T-helper 17 cell (primary cell): ENCODE data around the gene PTPN2. TPM values are rescaled to one million over a fixed set of nuclear protein-coding genes. Genes with fewer than 3 reads are reported as not detected.

Experiments
- ATAC-seq: fragments of 150-1000 bp; cut with Tn5 transposase; 2 replicates; pipeline ENCODE4 v1.10.0; 2021; ENCODE audit warnings: mild to moderate bottlenecking, moderate library complexity
- DNase-seq, 3 donors: peaks; one replicate each; pipeline versions ENCODE4 v3.0.0 to v3.0.0-alpha.2; 2020 to 2021
- H3K9me3 ChIP-seq: one replicate; pipeline ENCODE4 v1.7.0; 2013; ENCODE audit warnings: low read length, mild to moderate bottlenecking; ENCODE audit not compliant: control insufficient read depth, poor library complexity, severe bottlenecking
- H3K27ac Mint-ChIP-seq: one replicate; pipeline ENCODE4 v1.8.0; 2022; ENCODE audit warnings: mild to moderate bottlenecking, moderate library complexity, mixed read lengths
- H3K27me3 Mint-ChIP-seq: one replicate; pipeline ENCODE4 v1.8.0; 2022; ENCODE audit warnings: mixed read lengths
- H3K36me3 Mint-ChIP-seq: one replicate; pipeline ENCODE4 v1.8.0; 2022; ENCODE audit warnings: low read depth, mixed read lengths
- H3K4me1 Mint-ChIP-seq: one replicate; pipeline ENCODE4 v1.8.0; 2022; ENCODE audit warnings: mild to moderate bottlenecking, mixed read lengths
- H3K4me3 Mint-ChIP-seq: one replicate; pipeline ENCODE4 v1.8.0; 2022; ENCODE audit warnings: mild to moderate bottlenecking, moderate library complexity, mixed read lengths
- total RNA-seq, 4 donors: library from RNA in 2 of 4; stranded (reverse) in 2 of 4; gene quantifications; one replicate each; pipeline ENCODE4 v1.2.3 and lab custom pipeline; 2022 to 2026

PTPN2 gene
- total RNA-seq, 2 donors from 2014 or later, result 72.8 to 74.8 TPM

DNA sequence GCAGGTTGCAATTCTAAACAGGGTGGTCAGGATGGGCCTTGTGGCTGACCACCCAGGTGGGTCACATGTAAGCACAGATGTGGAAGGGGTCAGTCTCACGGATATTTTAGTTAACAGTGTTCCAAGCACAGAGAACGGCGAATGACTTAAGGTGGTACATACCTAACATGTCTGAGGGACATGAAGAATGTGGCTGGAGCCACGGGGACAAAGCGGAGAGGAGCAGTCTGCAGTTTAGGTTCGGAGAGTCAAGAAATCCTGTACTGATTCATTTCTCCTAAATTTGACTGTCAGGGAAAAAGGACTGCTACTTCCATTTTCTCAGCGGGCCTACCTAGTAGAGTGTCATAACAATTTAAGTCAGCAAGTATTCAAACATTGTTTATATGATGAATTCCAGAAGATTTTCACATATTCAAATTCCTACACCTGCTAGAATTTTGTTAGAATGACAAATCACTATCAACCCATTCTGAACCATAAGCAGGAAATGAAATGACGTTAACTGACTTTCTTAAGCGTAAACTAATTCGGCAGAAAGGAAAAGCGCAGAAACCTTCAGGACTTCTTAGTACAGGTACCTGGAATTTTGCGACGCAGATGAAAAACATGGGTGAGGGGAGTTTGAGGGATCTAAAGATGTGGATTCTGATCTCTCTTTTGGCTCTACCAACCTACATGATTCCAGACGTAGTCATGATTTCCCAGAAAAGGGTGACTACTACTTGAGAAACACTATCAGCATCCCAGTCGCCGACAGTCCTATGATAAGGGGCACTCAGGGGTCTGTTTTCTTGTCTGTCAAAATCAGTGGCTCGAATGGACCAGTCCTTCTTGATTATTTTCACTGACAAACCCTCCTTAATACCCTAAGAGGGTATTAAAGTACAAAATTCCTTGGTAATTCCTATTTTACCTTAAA, 41.3 kb downstream of the PTPN2 start:
- H3K9me3 ChIP-seq, result no peaks in the 10 kb centered on the region
- H3K4me3 Mint-ChIP-seq, result peak overlapping the region; percentile 45
- no peak for DNase-seq
- no peak for ATAC-seq
- H3K4me1 Mint-ChIP-seq, result peaks cover 70% of the 10 kb centered on the region
- H3K36me3 Mint-ChIP-seq, result peaks cover 6% of the 10 kb centered on the region
- H3K27me3 Mint-ChIP-seq, result no peaks in the 10 kb centered on the region
- H3K27ac Mint-ChIP-seq, result peak overlapping the region; percentile 88

GRCh38 chr18:12841070-12841469, 43.0 kb downstream of the PTPN2 start:
- no peaks in the 10 kb centered on the region for H3K9me3 ChIP-seq
- DNase-seq, result no peak
- peak overlapping the region; percentile 67 for H3K4me3 Mint-ChIP-seq

DNA sequence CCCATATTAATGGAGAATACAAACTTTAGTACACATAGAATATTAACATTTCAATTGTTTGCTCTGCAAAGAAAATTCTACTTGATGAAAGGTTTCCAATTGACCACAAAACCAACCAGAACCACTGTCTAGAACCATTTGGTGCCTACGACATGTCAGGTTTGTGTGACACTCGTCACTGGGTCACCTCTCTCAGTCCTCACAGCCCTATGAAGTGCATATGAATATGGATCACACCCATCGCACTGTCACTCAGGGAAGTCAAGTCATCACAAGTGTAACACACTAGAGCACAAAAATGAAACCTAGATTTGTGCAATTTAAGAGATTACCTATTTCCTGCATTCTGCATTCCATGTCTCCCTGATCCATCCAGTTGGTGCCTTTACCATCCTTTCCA, 43.7 kb downstream of the PTPN2 start:
- DNase-seq, result no peak
- peak overlapping the region; percentile 88 for H3K27ac Mint-ChIP-seq
- peaks cover 6% of the 10 kb centered on the region for H3K36me3 Mint-ChIP-seq
- no peaks in the 10 kb centered on the region for H3K27me3 Mint-ChIP-seq
- peaks cover 66% of the 10 kb centered on the region for H3K4me1 Mint-ChIP-seq
- peak; percentile 22 for ATAC-seq
- H3K4me3 Mint-ChIP-seq, result peak overlapping the region; percentile 67
- H3K9me3 ChIP-seq, result no peaks in the 10 kb centered on the region

More at GRCh38 chr18:12841070-12841469, 43.0 kb downstream of the PTPN2 start:
- no peak for ATAC-seq
- H3K27ac Mint-ChIP-seq, result peak overlapping the region; percentile 88
- H3K27me3 Mint-ChIP-seq, result no peaks in the 10 kb centered on the region
- peaks cover 6% of the 10 kb centered on the region for H3K36me3 Mint-ChIP-seq
- peaks cover 67% of the 10 kb centered on the region for H3K4me1 Mint-ChIP-seq

DNA sequence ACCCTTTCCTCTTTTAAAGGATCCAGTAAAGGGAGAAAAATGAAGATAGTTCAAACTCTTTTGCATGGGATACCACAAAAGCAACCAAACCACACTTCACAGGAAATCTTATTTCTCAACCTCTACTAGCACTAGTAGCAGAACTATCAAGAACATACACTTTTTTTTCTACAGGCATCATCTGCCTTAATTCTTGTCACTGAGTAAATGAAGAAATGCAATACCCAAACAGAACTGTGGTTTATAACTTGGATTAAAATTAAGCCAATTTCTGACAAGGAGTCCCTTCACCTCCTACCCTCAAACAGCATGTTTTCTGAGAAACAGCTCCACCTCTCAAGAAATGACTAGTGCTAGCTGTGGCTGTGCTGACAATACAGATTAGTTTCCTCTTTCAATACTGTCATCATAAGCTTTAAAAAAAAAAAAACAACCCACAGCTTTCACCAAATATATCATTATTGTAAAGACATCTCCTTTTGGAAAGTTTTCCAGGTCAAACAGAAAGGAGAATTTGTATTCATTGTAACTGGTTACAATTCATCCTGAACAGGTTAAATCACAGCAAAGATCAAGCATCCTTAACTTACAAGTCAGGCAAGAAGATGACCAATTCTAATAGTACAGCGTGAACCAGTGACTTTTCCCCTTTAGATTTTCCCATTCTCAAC, 44.4 kb downstream of the PTPN2 start:
- Mint-ChIP-seq H3K4me3 (peak overlapping the region; percentile 67), H3K27me3 (no peaks in the 10 kb centered on the region), H3K27ac (peak overlapping the region; percentile 88), H3K4me1 (peaks cover 59% of the 10 kb centered on the region), H3K36me3 (peaks cover 7% of the 10 kb centered on the region)
- H3K9me3 ChIP-seq, result no peaks in the 10 kb centered on the region
- DNase-seq (no peak), ATAC-seq (peak; percentile 79)

GRCh38 chr18:12839057-12839525, 44.9 kb downstream of the PTPN2 start:
- ATAC-seq (peak; percentile 63), DNase-seq (no peak)
- Mint-ChIP-seq H3K4me1 (peaks cover 54% of the 10 kb centered on the region), H3K4me3 (peak overlapping the region; percentile 67), H3K36me3 (peaks cover 9% of the 10 kb centered on the region), H3K27ac (peak overlapping the region; percentile 88), H3K27me3 (no peaks in the 10 kb centered on the region)
- no peaks in the 10 kb centered on the region for H3K9me3 ChIP-seq

DNA sequence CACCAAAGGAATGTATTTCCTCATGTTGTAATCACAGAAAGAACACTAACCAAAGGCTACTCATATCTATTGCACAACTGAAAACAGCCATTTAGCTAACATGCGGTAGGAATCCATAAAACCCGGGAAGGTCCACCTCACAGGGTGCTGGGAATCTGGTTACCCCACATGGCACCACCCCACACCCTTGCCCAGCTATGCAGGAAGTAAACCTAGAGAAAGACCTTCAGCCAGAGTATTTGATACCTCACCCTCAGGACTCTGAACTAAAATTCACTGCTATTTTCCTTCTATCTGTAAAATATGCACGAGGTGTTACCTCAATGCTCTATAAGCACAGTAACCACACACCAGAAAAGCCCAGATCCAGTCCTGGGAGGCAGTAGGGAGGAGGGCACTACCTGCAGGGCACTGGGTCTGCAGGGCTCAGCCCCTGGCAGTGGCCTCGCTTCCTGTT, 45.8 kb downstream of the PTPN2 start:
- Mint-ChIP-seq H3K27ac (peak overlapping the region; percentile 88), H3K4me3 (peak overlapping the region; percentile 85), H3K27me3 (no peaks in the 10 kb centered on the region), H3K36me3 (peaks cover 12% of the 10 kb centered on the region), H3K4me1 (peaks cover 53% of the 10 kb centered on the region)
- DNase-seq (no peak), ATAC-seq (no peak)
- no peaks in the 10 kb centered on the region for H3K9me3 ChIP-seq

DNA sequence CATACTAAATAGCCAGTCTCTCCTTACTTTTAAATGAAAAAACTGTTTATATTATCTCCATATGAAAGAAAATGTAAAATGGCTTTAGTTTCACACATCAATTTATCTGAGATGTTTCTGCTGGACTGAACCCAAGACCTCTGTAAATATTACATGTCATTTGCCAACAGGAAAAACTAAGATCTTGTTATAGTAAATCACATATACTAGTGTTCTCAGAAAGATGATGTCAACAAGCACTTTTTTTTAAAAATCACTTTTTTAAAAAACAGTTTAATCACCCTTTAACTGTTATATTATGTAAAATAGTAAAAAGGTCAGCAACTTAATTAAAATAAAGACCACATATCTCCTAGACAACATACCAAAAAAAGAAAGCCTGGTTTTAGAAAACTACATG, 46.3 kb downstream of the PTPN2 start:
- Mint-ChIP-seq H3K27ac (peak overlapping the region; percentile 88), H3K4me1 (peaks cover 52% of the 10 kb centered on the region), H3K27me3 (no peaks in the 10 kb centered on the region), H3K36me3 (peaks cover 14% of the 10 kb centered on the region), H3K4me3 (peak overlapping the region; percentile 85)
- DNase-seq (no peak), ATAC-seq (no peak)
- H3K9me3 ChIP-seq, result no peaks in the 10 kb centered on the region

- DNase-seq (no peak), ATAC-seq (no peak)
- Mint-ChIP-seq H3K27me3 (no peaks in the 10 kb centered on the region), H3K27ac (peak overlapping the region; percentile 74), H3K4me3 (no peak overlapping the region), H3K4me1 (peaks cover 47% of the 10 kb centered on the region), H3K36me3 (peaks cover 13% of the 10 kb centered on the region)
- H3K9me3 ChIP-seq, result no peaks in the 10 kb centered on the region
Observed at GRCh38 chr18:12836551-12836950, 47.5 kb downstream of the PTPN2 start.

DNA sequence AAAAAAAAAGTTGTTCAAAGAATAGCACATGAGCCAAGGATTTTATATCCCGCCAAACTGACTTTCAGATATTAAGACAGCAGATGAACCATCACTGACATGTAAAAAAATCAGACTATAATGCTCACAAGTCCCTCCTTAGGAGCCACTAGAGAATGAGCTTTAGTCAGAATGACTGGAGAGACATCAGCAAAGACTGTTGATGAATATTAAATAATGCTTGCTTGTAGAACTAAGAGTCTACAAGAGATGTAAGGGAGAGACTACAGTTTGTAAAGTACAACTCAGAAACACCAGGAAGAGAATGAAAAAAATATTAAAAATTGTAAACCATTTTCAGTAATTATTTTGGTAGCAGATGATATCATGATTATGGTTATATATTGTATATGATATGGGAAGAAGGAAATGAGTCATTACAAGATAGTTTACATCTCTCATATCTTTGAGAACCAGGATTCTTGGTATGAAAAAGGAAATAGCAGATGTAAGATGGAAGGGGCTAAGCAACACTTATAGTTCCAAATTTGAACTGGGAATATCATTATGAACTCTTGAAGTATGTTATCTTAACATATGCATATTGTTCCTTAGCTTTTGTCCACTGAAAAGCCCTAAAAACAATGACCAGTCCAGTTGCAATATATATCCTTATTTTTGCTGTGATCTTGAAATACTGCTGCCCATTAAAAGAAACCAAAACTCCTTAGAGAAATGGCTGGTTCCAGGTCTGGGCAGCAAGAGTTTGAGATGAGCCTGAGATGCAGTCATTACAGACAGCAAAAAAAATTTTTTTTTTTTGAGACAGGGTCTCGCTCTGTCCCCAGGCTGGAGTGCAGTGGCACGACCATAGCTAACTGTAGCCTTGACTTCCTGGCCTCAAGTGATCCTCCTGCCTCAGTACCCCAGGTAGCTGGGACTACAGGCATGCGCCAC, 55.7 kb downstream of the PTPN2 start:
- no peak for ATAC-seq
- DNase-seq, result no peak
- H3K9me3 ChIP-seq, result peaks cover 2% of the 10 kb centered on the region
- H3K4me3 Mint-ChIP-seq, result no peak overlapping the region
- H3K27ac Mint-ChIP-seq, result no peak overlapping the region
- no peaks in the 10 kb centered on the region for H3K27me3 Mint-ChIP-seq
- peaks cover 8% of the 10 kb centered on the region for H3K4me1 Mint-ChIP-seq
- H3K36me3 Mint-ChIP-seq, result peaks cover 12% of the 10 kb centered on the region

GRCh38 chr18:12827588-12827987, 56.4 kb downstream of the PTPN2 start:
- Mint-ChIP-seq H3K27me3 (no peaks in the 10 kb centered on the region), H3K4me1 (peaks cover 5% of the 10 kb centered on the region), H3K36me3 (peaks cover 9% of the 10 kb centered on the region), H3K27ac (no peak overlapping the region), H3K4me3 (peak overlapping the region; percentile 13)
- no peak for DNase-seq
- no peak for ATAC-seq
- H3K9me3 ChIP-seq, result peaks cover 2% of the 10 kb centered on the region

GRCh38 chr18:12825230-12825629, 58.8 kb downstream of the PTPN2 start:
- H3K4me3 Mint-ChIP-seq, result no peak overlapping the region
- ATAC-seq (no peak), DNase-seq (no peak)
- no peak overlapping the region for H3K27ac Mint-ChIP-seq
- no peaks in the 10 kb centered on the region for H3K27me3 Mint-ChIP-seq
- H3K4me1 Mint-ChIP-seq, result peaks cover 4% of the 10 kb centered on the region
- H3K36me3 Mint-ChIP-seq, result peaks cover 5% of the 10 kb centered on the region
- H3K9me3 ChIP-seq, result peaks cover 2% of the 10 kb centered on the region

DNA sequence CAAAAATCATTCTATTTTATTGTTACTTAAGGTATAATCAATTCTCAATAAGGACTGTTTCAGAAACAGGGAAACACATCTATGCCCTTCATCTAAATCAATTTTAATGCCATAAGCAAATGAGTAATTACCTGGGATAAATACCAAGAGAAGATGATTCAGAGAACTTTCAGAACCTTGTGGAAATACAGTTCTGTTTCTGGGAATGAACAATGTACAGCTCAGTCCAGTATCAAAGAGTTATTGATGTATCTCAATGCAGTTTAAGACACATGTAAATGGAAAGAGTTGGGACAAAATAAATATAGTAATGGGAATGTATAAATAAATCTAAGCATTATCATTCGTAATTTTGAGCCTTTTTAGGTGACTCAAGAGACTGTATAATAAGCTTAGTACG, 60.1 kb downstream of the PTPN2 start:
- Mint-ChIP-seq H3K27ac (no peak overlapping the region), H3K36me3 (peaks cover 5% of the 10 kb centered on the region), H3K4me3 (no peak overlapping the region), H3K27me3 (no peaks in the 10 kb centered on the region), H3K4me1 (peaks cover 11% of the 10 kb centered on the region)
- H3K9me3 ChIP-seq, result peaks cover 2% of the 10 kb centered on the region
- DNase-seq, result no peak
- no peak for ATAC-seq
